Measurements from ENCODE around the gene CTPS2. TPM values are rescaled to one million over a fixed set of nuclear protein-coding genes. Genes with fewer than 3 reads are reported as not detected.
"Not testable (repeated sequence)": the region's sequence is repeated elsewhere in the genome, so short reads cannot be mapped to it uniquely, and the experiment has no call there.

CTPS2 gene
- total RNA-seq, 1 donor from 2014 or later = 5.9 TPM

- intact Hi-C loops (cut with DNase I) = no loop called here
- DNase-seq (ENCODE audit: low spot score) = no peak
These were observed 126.7 kb downstream of the CTPS2 start for GRCh38 chrX:16585486-16586376.

- DNase-seq (ENCODE audit: low spot score); intact Hi-C loops (cut with DNase I): not testable (repeated sequence)
These were observed 132.3 kb downstream of the CTPS2 start for GRCh38 chrX:16580004-16580797.

GRCh38 chrX:16579517-16579916, 133.0 kb downstream of the CTPS2 start:
- intact Hi-C loops (cut with DNase I) = no loop called here
- DNase-seq (ENCODE audit: low spot score) = no peak

GRCh38 chrX:16578218-16578617, 134.3 kb downstream of the CTPS2 start:
- no peak for DNase-seq (ENCODE audit: low spot score)
- intact Hi-C loops (cut with DNase I) = no loop called here

- DNase-seq (ENCODE audit: low spot score) = no peak
- intact Hi-C loops (cut with DNase I) = no loop called here
These were observed 134.9 kb downstream of the CTPS2 start for GRCh38 chrX:16577483-16578029.

- intact Hi-C loops (cut with DNase I) = not testable (repeated sequence)
These were observed 137.1 kb downstream of the CTPS2 start for GRCh38 chrX:16575388-16575787.

GRCh38 chrX:16573781-16574180, 138.7 kb downstream of the CTPS2 start:
- intact Hi-C loops (cut with DNase I) = no loop called here
- DNase-seq (ENCODE audit: low spot score) = no peak

More at GRCh38 chrX:16575388-16575787, 137.1 kb downstream of the CTPS2 start:
- not testable (repeated sequence) for DNase-seq (ENCODE audit: low spot score)

- intact Hi-C loops (cut with DNase I) = no loop called here
- DNase-seq (ENCODE audit: low spot score) = no peak
These were observed 144.8 kb downstream of the CTPS2 start for GRCh38 chrX:16567681-16568080.

- DNase-seq (ENCODE audit: low spot score) = no peak
- intact Hi-C loops (cut with DNase I) = no loop called here
These were observed 145.9 kb downstream of the CTPS2 start for GRCh38 chrX:16566571-16566970.

GRCh38 chrX:16560173-16560572, 152.3 kb downstream of the CTPS2 start:
- DNase-seq (ENCODE audit: low spot score) = no peak
- intact Hi-C loops (cut with DNase I) = no loop called here

GRCh38 chrX:16559206-16559619, 153.3 kb downstream of the CTPS2 start:
- no peak for DNase-seq (ENCODE audit: low spot score)
- intact Hi-C loops (cut with DNase I) = no loop called here

- intact Hi-C loops (cut with DNase I) = no loop called here
- no peak for DNase-seq (ENCODE audit: low spot score)
These were observed 154.0 kb downstream of the CTPS2 start for GRCh38 chrX:16558489-16558888.

GRCh38 chrX:16552546-16552945, 159.9 kb downstream of the CTPS2 start:
- intact Hi-C loops (cut with DNase I) = no loop called here
- no peak for DNase-seq (ENCODE audit: low spot score)

GRCh38 chrX:16547644-16548043, 164.8 kb downstream of the CTPS2 start:
- DNase-seq (ENCODE audit: low spot score) = no peak
- intact Hi-C loops (cut with DNase I) = no loop called here

GRCh38 chrX:16544969-16545368, 167.5 kb downstream of the CTPS2 start:
- intact Hi-C loops (cut with DNase I) = no loop called here
- no peak for DNase-seq (ENCODE audit: low spot score)

Small RNA genes within 50 kb of the gene (microRNA-seq; reads per million reads assigned to microRNA genes)
- gene MIR548AM = not detected

Other genes with a start within 250 kb of the CTPS2 start
- gene S100G, start 62.5 kb downstream of the CTPS2 start, total RNA-seq = not detected
- gene SYAP1, start 6.9 kb upstream of the CTPS2 start, total RNA-seq = 21.0 TPM
- gene TXLNG, start 73.8 kb upstream of the CTPS2 start, total RNA-seq = 6.8 TPM
- gene RBBP7, start 157.7 kb upstream of the CTPS2 start, total RNA-seq = 117 TPM
- 1.8 TPM for gene REPS2, start 234.0 kb upstream of the CTPS2 start, total RNA-seq

Data from cardiac septum (tissue), 1 donor.